Measurements from ENCODE around the gene HIVEP3.

HIVEP3 gene

GRCh38 chr1:41783189-41783639 is 135.5 kb downstream of the HIVEP3 start:
- Histone ChIP-seq H3K36me3 (ENCODE audit: insufficient read depth) (no peaks in the 10 kb centered on the region), H3K4me1 (ENCODE audit: low read depth, poor library complexity, severe bottlenecking) (no peaks in the 10 kb centered on the region), H2AFZ (ENCODE audit: low read depth) (no peak overlapping the region), H3K4me2 (no peak overlapping the region), H3K9ac (no peak overlapping the region), H4K20me1 (ENCODE audit: insufficient read depth) (no peaks in the 10 kb centered on the region), H3K4me3 (IDR thresholded peaks at IDR 0.05; ENCODE audit: insufficient read depth, low read depth, low read length) (no peak overlapping the region), H3K27ac (no peak overlapping the region), H3K79me2 (ENCODE audit: insufficient read depth, low read depth) (no peaks in the 10 kb centered on the region), H3K27me3 (ENCODE audit: insufficient read depth, low read depth) (no peaks in the 10 kb centered on the region)
- TF ChIP-seq CTCF (conservative IDR thresholded peaks at IDR 0.05; ENCODE audit: low read depth, low read length), result no peak

GRCh38 chr1:41780916-41781315 is 137.8 kb downstream of the HIVEP3 start:
- Histone ChIP-seq H3K27ac (no peak overlapping the region), H3K4me2 (no peak overlapping the region), H3K4me1 (ENCODE audit: low read depth, poor library complexity, severe bottlenecking) (no peaks in the 10 kb centered on the region), H2AFZ (ENCODE audit: low read depth) (no peak overlapping the region), H3K36me3 (ENCODE audit: insufficient read depth) (no peaks in the 10 kb centered on the region), H4K20me1 (ENCODE audit: insufficient read depth) (no peaks in the 10 kb centered on the region), H3K79me2 (ENCODE audit: insufficient read depth, low read depth) (no peaks in the 10 kb centered on the region), H3K27me3 (ENCODE audit: insufficient read depth, low read depth) (no peaks in the 10 kb centered on the region), H3K9ac (no peak overlapping the region), H3K4me3 (IDR thresholded peaks at IDR 0.05; ENCODE audit: insufficient read depth, low read depth, low read length) (no peak overlapping the region)
- no peak for TF ChIP-seq CTCF (conservative IDR thresholded peaks at IDR 0.05; ENCODE audit: low read depth, low read length)

- no peak overlapping the region for H3K27ac ChIP-seq
- H3K27me3 ChIP-seq (ENCODE audit: insufficient read depth, low read depth), result no peaks in the 10 kb centered on the region
- H3K9ac ChIP-seq, result no peak overlapping the region
- no peaks in the 10 kb centered on the region for H3K79me2 ChIP-seq (ENCODE audit: insufficient read depth, low read depth)
- H3K36me3 ChIP-seq (ENCODE audit: insufficient read depth), result no peaks in the 10 kb centered on the region
- TF ChIP-seq CTCF (conservative IDR thresholded peaks at IDR 0.05; ENCODE audit: low read depth, low read length), result no peak
- no peak overlapping the region for H3K4me2 ChIP-seq
- no peak overlapping the region for H3K4me3 ChIP-seq (IDR thresholded peaks at IDR 0.05; ENCODE audit: insufficient read depth, low read depth, low read length)
- H4K20me1 ChIP-seq (ENCODE audit: insufficient read depth), result no peaks in the 10 kb centered on the region
- no peaks in the 10 kb centered on the region for H3K4me1 ChIP-seq (ENCODE audit: low read depth, poor library complexity, severe bottlenecking)
- no peak overlapping the region for H2AFZ ChIP-seq (ENCODE audit: low read depth)
Observed at GRCh38 chr1:41780322-41780721, 138.4 kb downstream of the HIVEP3 start.

- no peaks in the 10 kb centered on the region for H3K4me1 ChIP-seq (ENCODE audit: low read depth, poor library complexity, severe bottlenecking)
- no peaks in the 10 kb centered on the region for H3K27me3 ChIP-seq (ENCODE audit: insufficient read depth, low read depth)
- H3K4me2 ChIP-seq, result no peak overlapping the region
- no peak for TF ChIP-seq CTCF (conservative IDR thresholded peaks at IDR 0.05; ENCODE audit: low read depth, low read length)
- H4K20me1 ChIP-seq (ENCODE audit: insufficient read depth), result no peaks in the 10 kb centered on the region
- no peak overlapping the region for H3K27ac ChIP-seq
- no peak overlapping the region for H3K9ac ChIP-seq
- no peaks in the 10 kb centered on the region for H3K79me2 ChIP-seq (ENCODE audit: insufficient read depth, low read depth)
- H3K36me3 ChIP-seq (ENCODE audit: insufficient read depth), result no peaks in the 10 kb centered on the region
- H2AFZ ChIP-seq (ENCODE audit: low read depth), result no peak overlapping the region
- H3K4me3 ChIP-seq (IDR thresholded peaks at IDR 0.05; ENCODE audit: insufficient read depth, low read depth, low read length), result no peak overlapping the region
Observed at GRCh38 chr1:41779360-41779759, 139.4 kb downstream of the HIVEP3 start.

Data from KMS-11 (cell line).